GM12892 (cell line): ENCODE data around the gene OPN5. TPM values are rescaled to one million over a fixed set of nuclear protein-coding genes. Genes with fewer than 3 reads are reported as not detected.
"Not testable (repeated sequence)": the region's sequence is repeated elsewhere in the genome, so short reads cannot be mapped to it uniquely, and the experiment has no call there.

Experiments
- DNase-seq: peaks from one replicate; pipeline ENCODE4 v3.0.0; 2011; ENCODE audit not compliant: insufficient read length
- FAIRE-seq: peaks from 2 replicates; lab custom pipeline; 2011; peaks lifted over from hg19 to GRCh38; lab: Jason Lieb, UNC
- POLR2A ChIP-seq: IDR thresholded peaks from 2 replicates; pipeline ENCODE4 v1.6.1; 2011; ENCODE audit warnings: low read depth, low read length, control low read depth
- POLR2AphosphoS5 ChIP-seq: IDR thresholded peaks from 2 replicates; pipeline ENCODE4 v1.6.1; 2011; ENCODE audit warnings: low read depth, low read length, control low read depth
- TAF1 ChIP-seq: IDR thresholded peaks from 2 replicates; pipeline ENCODE4 v1.6.1; 2011; ENCODE audit warnings: low read depth, mild to moderate bottlenecking, control low read depth, low read length, borderline replicate concordance
- polyA plus RNA-seq: library from polyadenylated mRNA; unstranded; fragments of >200 nt; gene quantifications from one replicate; pipeline ENCODE4 v1.2.1, GENCODE V29; 2012; ENCODE audit warnings: missing spikeins, inconsistent platforms; ENCODE audit not compliant: missing spikeins

OPN5 gene, protein sequence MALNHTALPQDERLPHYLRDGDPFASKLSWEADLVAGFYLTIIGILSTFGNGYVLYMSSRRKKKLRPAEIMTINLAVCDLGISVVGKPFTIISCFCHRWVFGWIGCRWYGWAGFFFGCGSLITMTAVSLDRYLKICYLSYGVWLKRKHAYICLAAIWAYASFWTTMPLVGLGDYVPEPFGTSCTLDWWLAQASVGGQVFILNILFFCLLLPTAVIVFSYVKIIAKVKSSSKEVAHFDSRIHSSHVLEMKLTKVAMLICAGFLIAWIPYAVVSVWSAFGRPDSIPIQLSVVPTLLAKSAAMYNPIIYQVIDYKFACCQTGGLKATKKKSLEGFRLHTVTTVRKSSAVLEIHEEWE
- not detected for polyA plus RNA-seq

DNA sequence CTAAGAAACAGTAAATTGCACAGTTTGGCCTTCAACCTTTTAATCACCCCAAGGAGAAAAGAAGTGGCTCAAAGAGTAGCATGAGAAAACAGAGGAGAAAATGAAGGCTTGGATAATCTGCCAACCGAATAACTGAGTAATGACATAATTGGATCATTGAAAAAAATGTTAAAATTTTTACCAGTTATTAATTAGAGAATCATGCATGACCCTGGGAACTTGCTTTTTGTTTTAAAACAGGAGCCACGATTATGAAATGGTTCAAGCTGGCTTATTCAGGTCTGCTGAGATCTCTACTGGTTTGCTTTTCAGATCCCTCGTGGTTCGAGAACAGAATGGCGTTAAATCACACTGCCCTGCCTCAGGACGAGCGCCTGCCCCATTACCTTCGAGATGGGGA lies at the start of gene OPN5:
Gene OPN5, plus strand, starts transcription at position 301 of the 400 bp plus-strand sequence. Its CDS starts 35 bp downstream, at position 336.
- DNase-seq (no peak), FAIRE-seq (no peak)
- TF ChIP-seq POLR2AphosphoS5 (no peak), POLR2A (no peak), TAF1 (no peak)

GRCh38 chr6:47733879-47734558 lies 47.8 kb upstream of the OPN5 start:
- FAIRE-seq (peak; percentile 38), DNase-seq (no peak)
- TF ChIP-seq POLR2AphosphoS5: no peak
- no peak for TF ChIP-seq POLR2A
- no peak for TF ChIP-seq TAF1

GRCh38 chr6:47734831-47735481 lies 46.9 kb upstream of the OPN5 start:
- FAIRE-seq (no peak), DNase-seq (no peak)
- TF ChIP-seq TAF1: no peak
- no peak for TF ChIP-seq POLR2AphosphoS5
- TF ChIP-seq POLR2A: no peak

DNA sequence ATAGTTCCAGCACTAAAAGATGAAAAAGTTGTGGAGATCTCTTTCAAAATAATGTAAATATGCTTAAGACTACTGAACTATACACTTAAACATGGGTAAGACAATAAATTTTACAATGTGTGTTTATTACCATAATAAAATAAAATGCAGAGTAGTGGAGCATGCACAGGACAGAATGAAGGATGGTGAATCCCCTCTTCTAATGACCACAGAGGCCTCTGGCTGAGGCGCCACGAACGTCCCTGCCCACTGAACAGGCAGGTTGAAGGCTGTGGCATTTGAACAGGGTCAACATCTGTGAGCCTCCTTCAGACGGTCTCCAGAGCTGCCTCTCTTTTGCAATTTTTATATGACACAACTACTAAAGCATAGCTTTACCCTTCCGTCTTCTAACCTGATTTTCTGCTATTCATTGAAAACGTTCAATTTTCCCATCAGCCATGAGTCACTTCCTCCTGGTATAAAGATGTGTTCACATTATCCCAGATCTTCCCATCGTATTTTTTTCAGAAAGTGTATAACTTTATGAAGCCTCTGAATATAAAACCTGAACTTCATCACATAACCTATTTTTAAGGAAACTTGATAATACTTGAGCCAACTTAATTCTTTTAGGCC lies 45.6 kb upstream of the OPN5 start:
- TF ChIP-seq POLR2A (no peak), POLR2AphosphoS5 (no peak), TAF1 (no peak)
- DNase-seq (no peak), FAIRE-seq (no peak)

DNA sequence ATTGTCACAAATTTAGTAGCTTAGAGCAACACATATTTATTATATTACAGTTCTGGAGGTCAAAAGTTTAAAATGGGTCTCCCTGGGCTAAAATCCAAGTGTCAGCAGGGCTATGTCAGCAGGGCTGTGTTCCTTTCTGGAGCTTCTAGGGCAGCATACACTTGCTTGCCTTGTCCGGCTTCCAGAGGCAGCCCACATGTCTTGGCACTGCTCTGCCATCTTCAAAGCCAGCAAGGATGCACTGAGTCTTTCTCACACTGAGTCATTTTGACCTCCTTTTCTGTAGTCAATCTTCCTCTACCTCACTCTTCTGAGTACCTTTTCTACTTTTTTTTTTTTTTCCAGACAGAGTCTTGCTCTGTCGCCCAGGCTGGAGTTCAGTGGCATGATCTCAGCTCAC lies 44.4 kb upstream of the OPN5 start:
- no peak for TF ChIP-seq POLR2A
- TF ChIP-seq POLR2AphosphoS5: no peak
- no peak for TF ChIP-seq TAF1
- FAIRE-seq (no peak), DNase-seq (no peak)

GRCh38 chr6:47740714-47741113 lies 41.1 kb upstream of the OPN5 start:
- DNase-seq: no peak
- TF ChIP-seq POLR2A (no peak), TAF1 (no peak), POLR2AphosphoS5 (no peak)
- FAIRE-seq: peak; percentile 63

DNA sequence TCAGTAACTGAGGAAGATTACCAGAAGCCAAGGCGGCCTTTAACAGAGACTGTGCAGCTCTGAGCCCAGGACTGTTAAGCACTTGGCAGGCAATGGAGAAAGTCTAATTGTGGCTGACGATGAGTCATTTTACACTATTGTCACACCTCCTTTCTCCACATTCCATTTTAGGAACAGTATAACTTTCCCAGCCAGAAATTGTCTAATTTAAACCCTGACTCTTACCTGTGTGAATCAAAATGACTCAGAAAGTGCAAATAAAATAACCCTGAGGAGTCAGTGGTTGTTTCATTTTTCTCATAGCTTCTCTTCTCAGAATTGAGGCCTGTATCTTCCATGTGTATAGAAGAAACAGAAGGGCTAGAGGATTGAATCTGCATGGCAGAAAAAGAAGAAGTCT lies 40.0 kb upstream of the OPN5 start:
- FAIRE-seq (no peak), DNase-seq (no peak)
- TF ChIP-seq TAF1: no peak
- TF ChIP-seq POLR2AphosphoS5: no peak
- no peak for TF ChIP-seq POLR2A

DNA sequence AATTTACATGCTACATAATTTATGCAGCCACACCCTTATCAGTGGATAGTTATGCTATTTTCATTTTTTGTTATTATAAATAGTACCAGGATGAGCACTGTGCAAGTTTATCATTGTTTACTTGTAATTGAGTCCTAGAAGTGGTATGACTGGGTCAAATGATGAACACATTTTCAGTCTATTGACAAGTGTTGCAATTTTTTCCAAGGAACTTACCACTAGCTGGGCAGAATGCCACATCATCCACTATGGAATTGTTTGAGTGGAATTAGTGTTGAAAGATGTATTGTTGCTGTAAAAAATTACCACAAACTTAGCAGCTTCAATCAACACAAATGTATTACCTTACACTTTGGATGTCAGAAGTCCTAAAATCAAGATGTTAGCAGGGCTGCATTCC lies 38.1 kb upstream of the OPN5 start:
- FAIRE-seq (no peak), DNase-seq (no peak)
- no peak for TF ChIP-seq POLR2AphosphoS5
- no peak for TF ChIP-seq TAF1
- TF ChIP-seq POLR2A: no peak

GRCh38 chr6:47745269-47745668 lies 36.6 kb upstream of the OPN5 start:
- DNase-seq, FAIRE-seq: not testable (repeated sequence)

DNA sequence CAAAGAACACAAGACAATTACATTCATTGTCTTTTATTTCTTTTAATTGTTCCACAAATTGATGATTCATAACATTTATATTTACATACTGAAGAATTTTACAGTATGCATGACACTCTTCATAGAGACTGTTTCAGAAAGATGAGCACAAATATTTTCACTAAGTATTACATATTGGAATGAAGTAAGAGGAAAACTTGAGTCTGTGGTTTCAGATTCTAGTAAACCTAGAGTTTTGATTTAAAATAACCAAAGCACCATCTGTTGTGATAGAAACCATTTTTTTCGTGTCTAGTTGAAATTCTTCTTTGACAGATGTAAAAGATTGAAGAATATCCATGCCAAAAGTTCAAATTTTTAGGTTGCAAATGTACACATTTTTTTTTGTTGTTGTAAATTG lies 32.1 kb upstream of the OPN5 start:
- TF ChIP-seq TAF1 (no peak), POLR2AphosphoS5 (no peak), POLR2A (no peak)
- DNase-seq (no peak), FAIRE-seq (no peak)

DNA sequence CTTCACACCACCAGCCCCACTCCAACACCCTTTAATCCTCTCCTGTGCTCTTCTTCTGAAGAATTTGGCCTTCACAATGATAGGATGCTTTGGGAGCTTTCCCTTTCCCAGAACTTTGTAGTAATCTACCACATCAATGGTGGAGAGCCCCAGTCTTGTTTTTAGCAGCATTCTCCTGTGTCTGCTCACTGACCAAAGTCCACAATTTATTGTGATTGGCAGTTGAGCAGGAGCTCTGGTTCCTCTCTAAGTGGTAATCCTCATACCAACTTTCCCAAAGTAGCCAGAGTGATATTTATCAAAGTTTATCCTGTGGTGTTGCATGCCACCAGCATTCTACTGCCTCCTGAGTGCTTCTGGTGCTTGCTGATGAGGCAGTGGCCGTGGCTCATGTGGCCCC lies 29.0 kb upstream of the OPN5 start:
- DNase-seq (no peak), FAIRE-seq (no peak)
- TF ChIP-seq TAF1: no peak
- TF ChIP-seq POLR2A: no peak
- TF ChIP-seq POLR2AphosphoS5: no peak
